HepG2 (cell line): ENCODE results near the gene ACCS. TPM values are rescaled to one million over a fixed set of nuclear protein-coding genes. Genes with fewer than 3 reads are reported as not detected.
A peak's percentile ranks its signal among the peaks of the same experiment; 100 is the strongest.

ENCODE experiments used
- AGO2 ChIP-seq: fragments of 200-400 bp; formaldehyde crosslinking; optimal IDR thresholded peaks from 2 replicates; pipeline ENCODE3; 2017; ENCODE audit warnings: mild to moderate bottlenecking, low read depth, low read length, moderate library complexity
- ARNT ChIP-seq: fragments of 450-650 bp; IDR thresholded peaks from 2 replicates; pipeline ENCODE4 v1.6.1; 2017
- ISL2 ChIP-seq: sonication (generic); formaldehyde crosslinking; IDR thresholded peaks from 2 replicates; pipeline ENCODE4 v1.5.0; 2020; ENCODE audit warnings: missing genetic modification reagents
- KLF16 ChIP-seq, 2 experiments: sonication (generic) in 1 of 2; formaldehyde crosslinking in 1 of 2; IDR thresholded peaks; 2 replicates each; pipeline versions ENCODE4 v1.6.1 to v1.8.0; 2016 to 2023; ENCODE audit warnings: missing genetic modification reagents in 2 of 2, missing compliant biosample characterization in 1 of 2
- LCORL ChIP-seq, 2 experiments: fragments of 450-650 bp in 1 of 2; sonication (generic) in 1 of 2; formaldehyde crosslinking in 1 of 2; IDR thresholded peaks; 2 replicates each; pipeline versions ENCODE4 v1.5.0 to v1.6.1; 2017 to 2020; ENCODE audit warnings: antibody characterized with exemption in 1 of 2, missing genetic modification reagents in 1 of 2
- NFAT5 ChIP-seq: sonication (generic); formaldehyde crosslinking; IDR thresholded peaks from 2 replicates; pipeline ENCODE4 v1.4.0; 2020; ENCODE audit warnings: missing genetic modification reagents
- POGZ ChIP-seq: sonication (generic); formaldehyde crosslinking; IDR thresholded peaks from 2 replicates; pipeline ENCODE4 v1.4.0; 2020; ENCODE audit warnings: mild to moderate bottlenecking, missing genetic modification reagents
- POLR2A ChIP-seq, 2 experiments: IDR thresholded peaks; 2 replicates each; pipeline ENCODE4 v1.6.1; 2011; ENCODE audit warnings: low read depth in 2 of 2, low read length in 2 of 2, mild to moderate bottlenecking in 1 of 2, moderate library complexity in 1 of 2; ENCODE audit not compliant: insufficient read depth in 1 of 2
- SYNCRIP ChIP-seq: fragments of 200-400 bp; formaldehyde crosslinking; IDR thresholded peaks from 2 replicates; pipeline ENCODE4 v1.6.1; 2018; ENCODE audit warnings: mild to moderate bottlenecking, low read depth, low read length; ENCODE audit not compliant: insufficient read depth
- TFAP4 ChIP-seq: sonication (generic); IDR thresholded peaks from 2 replicates; pipeline ENCODE4 v1.6.1; 2016; ENCODE audit warnings: low read depth, borderline replicate concordance
- ZBTB33 ChIP-seq: sonication (generic); formaldehyde crosslinking; IDR thresholded peaks from 2 replicates; pipeline ENCODE4 v1.4.0; 2020; ENCODE audit warnings: missing genetic modification reagents
- ZIK1 ChIP-seq: sonication (generic); formaldehyde crosslinking; IDR thresholded peaks from 2 replicates; pipeline ENCODE4 v1.5.0; 2020; ENCODE audit warnings: mild to moderate bottlenecking, low read depth, missing genetic modification reagents, borderline replicate concordance
- ZNF639 ChIP-seq: conservative IDR thresholded peaks from 2 replicates; pipeline ENCODE4 v1.6.1; 2018; ENCODE audit warnings: missing genetic modification reagents
- ZNF703 ChIP-seq: sonication (generic); formaldehyde crosslinking; IDR thresholded peaks from 2 replicates; pipeline ENCODE4 v1.5.1; 2020; ENCODE audit warnings: missing genetic modification reagents, mild to moderate bottlenecking, moderate library complexity, borderline replicate concordance
- ZNF768 ChIP-seq: sonication (generic); formaldehyde crosslinking; IDR thresholded peaks from 2 replicates; pipeline ENCODE4 v1.4.0; 2020; ENCODE audit warnings: missing genetic modification reagents
- ZNF784 ChIP-seq: sonication (generic); formaldehyde crosslinking; IDR thresholded peaks from 2 replicates; pipeline ENCODE4 v1.5.1; 2020; ENCODE audit warnings: missing genetic modification reagents, mild to moderate bottlenecking, borderline replicate concordance
- ZNF792 ChIP-seq: IDR thresholded peaks from 2 replicates; pipeline ENCODE4 v1.6.1; 2016
- polyA plus RNA-seq, 8 experiments: library from polyadenylated mRNA; depleted of rRNA in 3 of 8; stranded (reverse) in 7 of 8; unstranded in 1 of 8; fragments of >200 nt; fragmentation: Illumina TruSeq in 4 of 8; extraction: Trizol in 4 of 8; gene quantifications; 2 replicates each; pipeline versions ENCODE4 v1.2.1 to v1.2.3, GENCODE V29; 2011 to 2016; ENCODE audit warnings: low read depth in 4 of 8, missing spikeins in 1 of 8, mixed read lengths in 1 of 8; ENCODE audit not compliant: insufficient read depth in 1 of 8
- total RNA-seq, 5 experiments: library from RNA; depleted of rRNA; stranded (reverse); fragments of >200 nt; fragmentation: Illumina TruSeq; extraction: Trizol; gene quantifications; 2 replicates each; pipeline ENCODE4 v1.2.3, GENCODE V29; 2016; ENCODE audit warnings: low read depth in 1 of 5

Gene ACCS
- total and polyA plus RNA-seq, 2 of the 13 experiments (the other 11 are each of a cell fraction or from before 2014, with no cell fraction given) = 0.55 to 0.59 TPM

- no peak for TF ChIP-seq NFAT5 (CRISPR knock-in tag)
- TF ChIP-seq POLR2A (IDR thresholded peaks at IDR 0.05; ENCODE audit: insufficient read depth in 1 of 2, low read depth in 2 of 2, low read length in 2 of 2) = no peak
- no peak for TF ChIP-seq AGO2
- no peak for TF ChIP-seq ARNT
- TF ChIP-seq TFAP4 = no peak
- no peak for TF ChIP-seq ZIK1
- TF ChIP-seq ISL2 (CRISPR knock-in tag) = no peak
- no peak for TF ChIP-seq LCORL (IDR thresholded peaks at IDR 0.05)
- TF ChIP-seq LCORL (CRISPR knock-in tag; IDR thresholded peaks at IDR 0.05) = no peak
- no peak for TF ChIP-seq ZNF784 (CRISPR knock-in tag)
- TF ChIP-seq KLF16 (CRISPR knock-in tag; IDR thresholded peaks at IDR 0.05) = peak in 1 of 2 experiments; percentile 35; a peak in 1 of 4 replicates
- TF ChIP-seq ZNF768 (CRISPR knock-in tag) = no peak; the same call in 1 of the 2 replicates
- TF ChIP-seq SYNCRIP = no peak
- no peak for TF ChIP-seq ZNF639 (CRISPR knock-in tag)
- 0 out of 2 replicates have a peak, but pooled peaks have one; percentile 15 for TF ChIP-seq ZBTB33 (CRISPR knock-in tag)
- TF ChIP-seq ZNF792 (CRISPR knock-in tag) = no peak
- TF ChIP-seq ZNF703 (CRISPR knock-in tag) = no peak
- TF ChIP-seq POGZ (CRISPR knock-in tag) = peak; percentile 48; the same call in 1 of the 2 replicates
Measured at GRCh38 chr11:44065841-44066731, at the start of gene ACCS (continued).
